Small intestine (tissue), 7 donors: ENCODE measurements around the gene CTNNA1. TPM values are rescaled to one million over a fixed set of nuclear protein-coding genes. Genes with fewer than 3 reads are reported as not detected.
"Not testable (repeated sequence)": the region's sequence is repeated elsewhere in the genome, so short reads cannot be mapped to it uniquely, and the experiment has no call there.

ENCODE experiments used
- DNase-seq, 2 donors: peaks; one replicate each; pipeline versions ENCODE4 v3.0.0 to v3.0.0-alpha.2; 2013
- FAIRE-seq: peaks from 2 replicates; lab custom pipeline; 2012; peaks lifted over from hg19 to GRCh38; lab: Jason Lieb, UNC
- H3K27ac ChIP-seq, 3 donors: one replicate each; pipeline ENCODE4 v1.5.1; 2013; ENCODE audit warnings: low read length in 2 of 3, mild to moderate bottlenecking in 2 of 3, control low read depth in 1 of 3, inconsistent platforms in 1 of 3, low read depth in 1 of 3, moderate library complexity in 1 of 3
- H3K27me3 ChIP-seq, 3 donors: one replicate each; pipeline ENCODE4 v1.6.1; 2013; ENCODE audit warnings: low read length in 3 of 3, inconsistent platforms in 1 of 3; ENCODE audit not compliant: control insufficient read depth in 3 of 3, insufficient read depth in 3 of 3
- H3K36me3 ChIP-seq, 3 donors: one replicate each; pipeline ENCODE4 v1.6.1; 2013; ENCODE audit warnings: low read length in 3 of 3, inconsistent platforms in 1 of 3, low read depth in 1 of 3, mild to moderate bottlenecking in 1 of 3, moderate library complexity in 1 of 3; ENCODE audit not compliant: control insufficient read depth in 3 of 3, insufficient read depth in 2 of 3
- H3K4me1 ChIP-seq, 3 donors: one replicate each; pipeline ENCODE4 v1.6.1; 2013; ENCODE audit warnings: low read length in 2 of 3, inconsistent platforms in 1 of 3, low read depth in 1 of 3, mild to moderate bottlenecking in 1 of 3, moderate library complexity in 1 of 3; ENCODE audit not compliant: control insufficient read depth in 3 of 3, insufficient read depth in 2 of 3
- H3K4me3 ChIP-seq, 3 donors: one replicate each; pipeline ENCODE4 v1.5.1; 2013; ENCODE audit warnings: low read length in 3 of 3, control low read depth in 1 of 3, inconsistent platforms in 1 of 3, low read depth in 1 of 3, mild to moderate bottlenecking in 1 of 3, moderate library complexity in 1 of 3
- H3K9me3 ChIP-seq, 2 donors: one replicate each; pipeline ENCODE4 v1.6.1; 2013; ENCODE audit warnings: low read depth in 1 of 2, low read length in 1 of 2; ENCODE audit not compliant: control insufficient read depth in 2 of 2, insufficient read depth in 1 of 2
- WGBS, 3 donors: extraction: QIAGEN DNeasy Blood & Tissue Kit; methylation state at CpG; one replicate each; pipeline ENCODE4 v1.1.7; 2013; 5-methylcytosine and 5-hydroxymethylcytosine counted together
- polyA plus RNA-seq, 4 donors: library from polyadenylated mRNA; stranded (reverse) in 3 of 4; unstranded in 1 of 4; fragments of 200-250 nt in 3 of 4; fragments of 120-200 nt in 1 of 4; gene quantifications; one replicate each; pipeline versions ENCODE4 v1.2.1 to v1.2.3, GENCODE V29; 2013
- donor health status: healthy with polysubstance abuse.
- donor health status: control.
- donor health status: control.
- donor health status: Bipolar disorder and iron deficiency.
- donor health status: healthy.

Gene CTNNA1
- polyA plus RNA-seq, 4 donors, result 145 to 286 (median 196) TPM

GRCh38 chr5:138755084-138755748, 2.0 kb downstream of the CTNNA1 start:
- no peak for FAIRE-seq
- H3K4me3 ChIP-seq, result peak overlapping the region in 2 of 3 donors; percentile 81 to 88
- peak overlapping the region in 2 of 3 donors; percentile 96 to 99 for H3K27ac ChIP-seq

DNA sequence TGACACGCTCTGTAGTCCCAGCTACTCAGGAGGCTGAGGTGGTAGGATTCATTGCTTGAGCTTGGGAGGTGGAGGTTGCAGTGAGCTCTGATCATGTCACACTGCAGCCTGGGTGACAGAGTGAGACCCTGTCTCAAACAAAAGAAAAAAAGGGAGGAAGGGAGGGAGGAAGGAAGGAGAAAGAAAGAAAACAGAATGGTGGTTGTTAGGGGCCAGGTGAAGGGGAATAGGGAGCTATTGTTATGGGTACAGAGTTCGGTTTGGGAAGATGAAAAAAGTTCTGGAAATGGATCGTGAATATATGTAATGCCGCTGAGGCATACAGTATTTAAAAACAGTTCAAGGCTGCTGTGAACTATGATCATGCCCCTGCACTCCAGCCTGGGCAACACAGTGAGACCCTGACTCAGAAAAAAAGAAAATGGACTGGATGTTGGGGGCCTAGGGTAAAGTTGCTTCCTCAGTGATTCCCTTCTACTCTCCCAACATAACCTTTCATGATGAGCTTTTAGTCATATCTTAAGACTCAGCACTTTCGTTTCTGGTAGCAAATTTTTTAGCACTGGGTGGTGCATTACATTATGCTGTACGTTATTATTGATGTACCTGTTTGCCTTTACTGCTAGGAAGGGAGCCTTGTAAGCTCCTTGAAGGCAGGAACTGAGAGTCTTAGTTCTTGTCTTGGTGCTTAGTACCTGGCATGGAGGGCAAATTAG, 4.0 kb downstream of the CTNNA1 start:
- H3K4me1 ChIP-seq, result peaks cover 0 to 16% (median 10%) of the 10 kb centered on the region in 3 donors
- no peak for FAIRE-seq
- DNase-seq, result no peak

More at GRCh38 chr5:138755084-138755748, 2.0 kb downstream of the CTNNA1 start:
- 74 to 81% (median 77%) methylated on average over 5 of the region's 5 CpGs for WGBS, 3 donors
- H3K4me1 ChIP-seq, result peaks cover 0 to 19% (median 7%) of the 10 kb centered on the region in 3 donors
- H3K36me3 ChIP-seq, result peaks cover 0 to 41% (median 2%) of the 10 kb centered on the region in 3 donors
- H3K27me3 ChIP-seq, result no peaks in the 10 kb centered on the region
- no peak for DNase-seq
- peaks cover 0 to 29% of the 10 kb centered on the region in 2 donors for H3K9me3 ChIP-seq

DNA sequence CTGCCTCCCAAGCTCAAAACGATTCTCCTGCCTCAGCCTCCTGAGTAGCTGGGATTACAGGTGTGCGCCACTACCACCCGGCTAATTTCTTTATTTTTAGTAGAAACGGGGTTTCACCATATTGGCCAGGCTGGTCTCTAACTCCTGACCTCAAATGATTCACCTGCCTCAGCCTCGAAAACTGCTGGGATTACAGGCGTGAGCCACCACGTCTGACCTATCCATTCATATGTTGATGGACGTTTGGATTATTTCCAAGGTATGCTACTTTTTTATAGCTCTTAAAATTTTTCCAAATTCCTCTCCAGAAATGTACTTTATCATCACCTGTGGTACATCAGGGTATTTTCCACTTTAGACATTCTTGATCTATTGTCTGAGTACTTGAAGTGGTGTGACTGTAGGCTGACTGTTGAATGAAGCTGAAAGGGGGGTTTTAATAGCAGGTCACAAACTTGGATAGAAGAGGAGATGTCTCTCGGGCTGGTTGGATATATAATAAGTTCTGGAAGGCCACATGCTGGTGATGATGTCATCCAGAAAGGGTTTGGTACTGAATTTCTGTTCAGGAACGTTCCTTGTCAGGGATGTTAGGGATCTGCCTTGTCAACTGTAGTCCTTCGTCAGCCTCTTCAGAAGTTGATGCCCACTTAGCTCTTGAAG, 7.4 kb downstream of the CTNNA1 start:
- peaks cover 0 to 5% (median 2%) of the 10 kb centered on the region in 3 donors for H3K4me1 ChIP-seq
- WGBS, 3 donors, result 64 to 74% (median 72%) methylated on average over 11 of the region's 11 CpGs
- no peaks in the 10 kb centered on the region for H3K27me3 ChIP-seq
- no peak for FAIRE-seq
- H3K27ac ChIP-seq, result peak overlapping the region in 1 of 3 donors; percentile 57
- peaks cover 3 to 46% (median 5%) of the 10 kb centered on the region in 3 donors for H3K36me3 ChIP-seq
- no peak for DNase-seq
- H3K9me3 ChIP-seq, result peaks cover 0 to 29% of the 10 kb centered on the region in 2 donors
- H3K4me3 ChIP-seq, result no peak overlapping the region

More for the DNA sequence above, 4.0 kb downstream of the CTNNA1 start:
- H3K27ac ChIP-seq, result no peak overlapping the region
- H3K36me3 ChIP-seq, result peaks cover 2 to 52% (median 5%) of the 10 kb centered on the region in 3 donors
- WGBS, 3 donors, result 57 to 76% (median 63%) methylated on average over 6 of the region's 6 CpGs
- no peaks in the 10 kb centered on the region for H3K27me3 ChIP-seq
- no peak overlapping the region for H3K4me3 ChIP-seq
- H3K9me3 ChIP-seq, result peaks cover 0 to 29% of the 10 kb centered on the region in 2 donors

- WGBS, 3 donors, result 56 to 77% (median 57%) methylated on average over 7 of the region's 7 CpGs
- FAIRE-seq, DNase-seq, H3K27me3 ChIP-seq, H3K4me3 ChIP-seq, H3K4me1 ChIP-seq: not testable (repeated sequence)
- Histone ChIP-seq H3K9me3 (peaks cover 0 to 29% of the 10 kb centered on the region in 2 donors), H3K36me3 (peaks cover 3 to 40% (median 5%) of the 10 kb centered on the region in 3 donors), H3K27ac (peak overlapping the region in 1 of 3 donors; percentile 57)
Observed at GRCh38 chr5:138761115-138761514, 7.9 kb downstream of the CTNNA1 start.

- WGBS, 3 donors, result 74 to 80% (median 76%) methylated on average over 6 of the region's 6 CpGs
- Histone ChIP-seq H3K9me3 (peaks cover 0 to 26% of the 10 kb centered on the region in 2 donors), H3K36me3 (peaks cover 3 to 37% (median 5%) of the 10 kb centered on the region in 3 donors)
- H3K27me3 ChIP-seq, H3K27ac ChIP-seq, H3K4me1 ChIP-seq, DNase-seq, H3K4me3 ChIP-seq, FAIRE-seq: not testable (repeated sequence)
Observed at GRCh38 chr5:138761670-138762069, 8.4 kb downstream of the CTNNA1 start.

GRCh38 chr5:138762110-138762509, 8.9 kb downstream of the CTNNA1 start:
- WGBS, 3 donors, result 57 to 69% (median 68%) methylated on average over 1 of the region's 1 CpG
- Histone ChIP-seq H3K9me3 (peaks cover 0 to 24% of the 10 kb centered on the region in 2 donors), H3K4me3 (no peak overlapping the region), H3K4me1 (peaks cover 0 to 6% (median 0%) of the 10 kb centered on the region in 3 donors), H3K27ac (no peak overlapping the region), H3K27me3 (no peaks in the 10 kb centered on the region), H3K36me3 (peaks cover 3 to 34% (median 5%) of the 10 kb centered on the region in 3 donors)
- no peak for DNase-seq
- FAIRE-seq, result no peak

DNA sequence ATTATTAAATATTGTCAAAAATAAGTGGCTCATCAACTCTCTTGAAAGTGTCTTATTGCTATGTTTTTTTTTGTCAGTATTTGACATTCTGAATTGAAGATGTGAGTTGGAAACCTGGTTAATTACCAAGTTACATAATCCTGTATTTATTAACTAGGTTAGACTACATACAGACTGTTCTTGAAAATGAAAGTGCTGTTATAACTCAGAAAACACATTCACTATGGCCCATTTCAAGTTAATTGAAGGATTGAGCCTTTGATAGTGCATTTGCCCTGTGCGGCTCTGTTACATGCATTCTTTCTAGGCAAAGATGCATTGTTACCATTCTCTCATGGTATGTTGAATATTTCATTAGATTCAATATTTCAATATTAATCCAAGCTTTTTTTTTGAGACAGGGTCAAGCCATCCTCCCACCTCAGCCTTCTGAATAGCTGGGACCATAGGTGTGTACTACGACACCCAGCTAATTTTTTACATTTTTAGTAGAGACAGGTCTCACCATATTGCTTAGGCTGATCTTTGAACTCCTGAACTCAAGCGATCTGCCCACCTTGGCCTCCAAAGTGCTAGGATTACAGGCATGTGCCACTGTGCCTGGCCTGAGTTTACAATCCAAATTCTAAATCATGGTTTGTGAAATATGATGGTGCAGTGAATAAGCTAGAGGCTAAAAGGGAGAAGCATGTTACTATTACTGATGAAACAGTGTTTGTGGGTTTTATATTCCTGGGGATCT, 10.0 kb downstream of the CTNNA1 start:
- Histone ChIP-seq H3K4me3 (no peak overlapping the region), H3K36me3 (peaks cover 3 to 27% (median 5%) of the 10 kb centered on the region in 3 donors), H3K4me1 (peaks cover 0 to 6% (median 0%) of the 10 kb centered on the region in 3 donors), H3K9me3 (peaks cover 0 to 14% of the 10 kb centered on the region in 2 donors), H3K27ac (no peak overlapping the region), H3K27me3 (no peaks in the 10 kb centered on the region)
- no peak for FAIRE-seq
- DNase-seq, result no peak
- 70 to 85% (median 75%) methylated on average over 3 of the region's 3 CpGs for WGBS, 3 donors
